CD4-positive, alpha-beta T cell (primary cell): Measurements from ENCODE around the gene ANXA9. TPM values are rescaled to one million over a fixed set of nuclear protein-coding genes. Genes with fewer than 3 reads are reported as not detected.

ENCODE experiments used
- ATAC-seq: fragments of 200-7000 bp; cut with Tn5 transposase; one replicate; pipeline ENCODE4 v1.10.0; 2022; ENCODE audit warnings: mild to moderate bottlenecking; ENCODE audit not compliant: poor library complexity
- CTCF ChIA-PET: fragments of 350-600 bp; sonication (Branson Sonifier 250); formaldehyde crosslinking; loops from one replicate; lab custom pipeline; 2021; ENCODE audit warnings: antibody characterized with exemption, inconsistent platforms; lab: Charles Lee
- POLR2A ChIA-PET: fragments of 350-600 bp; sonication (Branson Sonifier 250); formaldehyde crosslinking; loops from one replicate; lab custom pipeline; 2021; ENCODE audit warnings: antibody characterized with exemption, inconsistent platforms; lab: Charles Lee
- DNase-seq, 14 experiments: peaks; one replicate each; pipeline ENCODE4 v3.0.0-alpha.2; 2013 to 2020; ENCODE audit warnings: mixed read lengths in 2 of 14
- H3K27ac ChIP-seq, 2 donors: one replicate each; pipeline versions ENCODE4 v1.5.1 to v1.7.0; 2013; ENCODE audit warnings: low read length in 2 of 2, low read depth in 1 of 2, mild to moderate bottlenecking in 1 of 2
- H3K27me3 ChIP-seq, 2 experiments: 1 replicate in 1 of 2; 2 replicates in 1 of 2; pipeline versions ENCODE4 v1.6.1 to v1.7.0; 2013; ENCODE audit warnings: low read length in 2 of 2, control low read depth in 1 of 2, mild to moderate bottlenecking in 1 of 2, moderate library complexity in 1 of 2; ENCODE audit not compliant: insufficient read depth in 2 of 2, control insufficient read depth in 1 of 2
- H3K36me3 ChIP-seq: one replicate; pipeline ENCODE4 v1.6.1; 2013; ENCODE audit warnings: low read length, control low read depth; ENCODE audit not compliant: insufficient read depth
- H3K4me1 ChIP-seq: one replicate; pipeline ENCODE4 v1.6.1; 2013; ENCODE audit warnings: low read length, control low read depth; ENCODE audit not compliant: insufficient read depth
- H3K4me3 ChIP-seq: one replicate; pipeline ENCODE4 v1.5.1; 2013; ENCODE audit warnings: mild to moderate bottlenecking, low read length, moderate library complexity
- H3K9me3 ChIP-seq, 2 experiments: 1 replicate in 1 of 2; 2 replicates in 1 of 2; pipeline versions ENCODE4 v1.6.1 to v1.7.0; 2013; ENCODE audit warnings: low read length in 2 of 2, mild to moderate bottlenecking in 2 of 2, control low read depth in 1 of 2, moderate library complexity in 1 of 2; ENCODE audit not compliant: control insufficient read depth in 1 of 2, insufficient read depth in 1 of 2
- H3K27ac Mint-ChIP-seq: one replicate; pipeline ENCODE4 v1.8.0; 2020; ENCODE audit warnings: mixed read lengths
- H3K27me3 Mint-ChIP-seq: one replicate; pipeline ENCODE4 v1.8.0; 2021; ENCODE audit warnings: mixed read lengths
- H3K36me3 Mint-ChIP-seq: one replicate; pipeline ENCODE4 v1.8.0; 2021; ENCODE audit warnings: low read depth, mixed read lengths
- H3K4me1 Mint-ChIP-seq: one replicate; pipeline ENCODE4 v1.8.0; 2021; ENCODE audit warnings: low read depth, mixed read lengths
- H3K4me3 Mint-ChIP-seq: one replicate; pipeline ENCODE4 v1.8.0; 2020; ENCODE audit warnings: mild to moderate bottlenecking, mixed read lengths
- H3K9me3 Mint-ChIP-seq: one replicate; pipeline ENCODE4 v1.8.0; 2020; ENCODE audit warnings: mixed read lengths
- intact Hi-C, 2 experiments: fragments of 100-400 bp; cut with DNase I in 1 of 2; cut with micrococcal nuclease in 1 of 2; formaldehyde crosslinking; loops; one replicate each; pipeline versions ENCODE4 v1.15.1 to v1.9.0; 2023 to 2025; cut with DNase I, micrococcal nuclease
- total RNA-seq, 174 experiments: library from RNA in 2 of 174; stranded (reverse) in 2 of 174; gene quantifications; one replicate each; pipeline ENCODE4 v1.2.3 and lab custom pipeline; 2021 to 2026
- TF ChIP-seq, protein P1 (sequence below): fragments of 200-600 bp; IDR thresholded peaks from one replicate; pipeline ENCODE4 v1.8.0; 2022; ENCODE audit warnings: antibody characterized with exemption, mild to moderate bottlenecking

ANXA9 gene
- total RNA-seq, 2 experiments from 2014 or later = not detected

DNA sequence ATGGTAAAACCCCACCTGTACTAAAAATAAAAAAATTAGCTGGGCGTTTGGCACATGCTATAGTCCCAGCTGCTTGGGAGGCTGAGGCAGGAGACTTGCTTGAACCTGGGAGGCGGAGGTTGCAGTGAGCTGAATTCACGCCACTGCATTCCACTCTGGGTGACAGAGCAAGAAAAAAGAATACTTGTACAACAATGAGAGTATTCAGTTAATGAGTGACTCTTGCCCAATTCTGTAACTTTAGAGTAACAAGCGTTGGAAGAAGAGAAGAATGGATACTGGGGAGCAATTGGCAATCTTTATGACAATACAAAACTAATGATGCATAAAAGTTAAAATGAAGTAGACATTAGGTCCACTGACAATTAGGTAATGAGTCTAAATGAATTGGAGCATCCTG is 10.5 kb downstream of the ANXA9 start:
- no peaks in the 10 kb centered on the region for H3K9me3 Mint-ChIP-seq
- Histone ChIP-seq H3K27ac (no peak overlapping the region), H3K36me3 (peaks cover 11% of the 10 kb centered on the region), H3K9me3 (no peaks in the 10 kb centered on the region), H3K27me3 (no peaks in the 10 kb centered on the region), H3K4me1 (peaks cover 9% of the 10 kb centered on the region), H3K4me3 (no peak overlapping the region)
- H3K27ac Mint-ChIP-seq = no peak overlapping the region
- DNase-seq (no peak), ATAC-seq (no peak)
- CTCF ChIA-PET = no interaction called here
- H3K4me1 Mint-ChIP-seq = peaks cover 16% of the 10 kb centered on the region
- no peak overlapping the region for H3K4me3 Mint-ChIP-seq
- intact Hi-C loops = no loop called here
- peaks cover 20% of the 10 kb centered on the region for H3K36me3 Mint-ChIP-seq
- TF ChIP-seq, protein P1, sequence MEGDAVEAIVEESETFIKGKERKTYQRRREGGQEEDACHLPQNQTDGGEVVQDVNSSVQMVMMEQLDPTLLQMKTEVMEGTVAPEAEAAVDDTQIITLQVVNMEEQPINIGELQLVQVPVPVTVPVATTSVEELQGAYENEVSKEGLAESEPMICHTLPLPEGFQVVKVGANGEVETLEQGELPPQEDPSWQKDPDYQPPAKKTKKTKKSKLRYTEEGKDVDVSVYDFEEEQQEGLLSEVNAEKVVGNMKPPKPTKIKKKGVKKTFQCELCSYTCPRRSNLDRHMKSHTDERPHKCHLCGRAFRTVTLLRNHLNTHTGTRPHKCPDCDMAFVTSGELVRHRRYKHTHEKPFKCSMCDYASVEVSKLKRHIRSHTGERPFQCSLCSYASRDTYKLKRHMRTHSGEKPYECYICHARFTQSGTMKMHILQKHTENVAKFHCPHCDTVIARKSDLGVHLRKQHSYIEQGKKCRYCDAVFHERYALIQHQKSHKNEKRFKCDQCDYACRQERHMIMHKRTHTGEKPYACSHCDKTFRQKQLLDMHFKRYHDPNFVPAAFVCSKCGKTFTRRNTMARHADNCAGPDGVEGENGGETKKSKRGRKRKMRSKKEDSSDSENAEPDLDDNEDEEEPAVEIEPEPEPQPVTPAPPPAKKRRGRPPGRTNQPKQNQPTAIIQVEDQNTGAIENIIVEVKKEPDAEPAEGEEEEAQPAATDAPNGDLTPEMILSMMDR = no peak
- H3K27me3 Mint-ChIP-seq = no peaks in the 10 kb centered on the region
- POLR2A ChIA-PET = interaction anchor here (0.9 kb wide), 1 partner anchor 23 kb away, joined by 3 read pairs; no protein-coding TSS in a partner anchor

DNA sequence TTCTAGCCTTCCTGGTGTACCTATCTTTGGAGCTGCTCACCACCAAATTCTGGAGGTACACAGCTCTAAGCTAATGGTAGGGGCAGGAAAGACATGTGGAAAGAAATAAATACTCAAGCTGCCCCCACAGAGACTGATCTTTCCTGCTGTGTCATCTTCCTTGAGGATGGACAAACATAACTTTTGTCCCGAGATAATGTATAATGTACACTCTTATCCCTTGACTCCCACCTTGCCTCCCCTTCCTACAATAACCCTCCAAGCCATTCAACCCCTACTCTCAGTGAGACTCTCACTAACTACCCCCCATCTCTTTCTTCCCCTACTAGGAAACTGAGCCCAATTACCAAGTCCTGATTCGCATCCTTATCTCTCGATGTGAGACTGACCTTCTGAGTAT is 12.2 kb downstream of the ANXA9 start:
- Mint-ChIP-seq H3K4me1 (peaks cover 6% of the 10 kb centered on the region), H3K9me3 (no peaks in the 10 kb centered on the region), H3K27me3 (no peaks in the 10 kb centered on the region), H3K36me3 (peaks cover 36% of the 10 kb centered on the region), H3K4me3 (no peak overlapping the region), H3K27ac (no peak overlapping the region)
- DNase-seq = no peak
- ATAC-seq = no peak
- Histone ChIP-seq H3K4me3 (no peak overlapping the region), H3K27ac (no peak overlapping the region), H3K9me3 (no peaks in the 10 kb centered on the region), H3K27me3 (no peaks in the 10 kb centered on the region), H3K36me3 (peaks cover 26% of the 10 kb centered on the region), H3K4me1 (peaks cover 10% of the 10 kb centered on the region)
- ChIA-PET CTCF (interaction anchor here (2.9 kb wide), 1 partner anchor 12 kb away, joined by 29 read pairs; the partner anchor contains the start of gene MINDY1), POLR2A (no interaction called here)
- TF ChIP-seq, protein P1 = no peak
- intact Hi-C loops = no loop called here

DNA sequence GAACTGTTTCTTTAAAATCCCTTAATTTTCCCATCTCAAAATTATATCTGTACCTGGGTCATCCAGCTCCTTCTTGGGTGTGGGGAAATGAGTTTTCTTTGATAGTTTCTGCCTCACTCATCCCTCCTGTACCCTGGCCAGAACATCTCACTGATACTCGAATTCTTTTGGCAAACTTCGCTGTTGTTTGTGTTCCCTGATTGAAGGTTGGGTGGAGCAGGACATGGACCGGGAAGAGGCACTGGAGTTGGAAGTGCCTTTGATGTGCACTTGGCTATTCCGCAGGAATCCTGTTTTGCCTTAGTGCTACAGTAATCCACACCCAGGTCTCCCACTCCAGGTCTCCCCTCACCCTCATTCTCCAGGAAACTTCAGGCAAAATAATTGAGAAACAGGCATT is 13.4 kb downstream of the ANXA9 start:
- Histone ChIP-seq H3K4me3 (no peak overlapping the region), H3K9me3 (no peaks in the 10 kb centered on the region), H3K36me3 (peaks cover 38% of the 10 kb centered on the region), H3K27ac (peak overlapping the region in 1 of 2 donors; percentile 26), H3K4me1 (peaks cover 22% of the 10 kb centered on the region), H3K27me3 (no peaks in the 10 kb centered on the region)
- H3K9me3 Mint-ChIP-seq = no peaks in the 10 kb centered on the region
- intact Hi-C loops = loop anchor here in 1 of 2 experiments (5.0 kb wide), 2 partner anchors 433 to 533 kb away; no protein-coding TSS in a partner anchor
- POLR2A ChIA-PET = interaction anchor here (0.8 to 1.3 kb wide), 3 partner anchors 9 to 435 kb away, joined by 3 to 4 read pairs (median 4); partner anchors contain the start of gene ENSA
- CTCF ChIA-PET = interaction anchor here (0.5 to 2.9 kb wide), 8 partner anchors 10 to 123 kb away, joined by 3 to 29 read pairs (median 6); partner anchors contain the start of gene MINDY1
- H3K4me1 Mint-ChIP-seq = peaks cover 11% of the 10 kb centered on the region
- H3K4me3 Mint-ChIP-seq = no peak overlapping the region
- peak overlapping the region; percentile 65 for H3K27ac Mint-ChIP-seq
- H3K36me3 Mint-ChIP-seq = peaks cover 46% of the 10 kb centered on the region
- ATAC-seq = no peak
- TF ChIP-seq, protein P1 = no peak
- no peaks in the 10 kb centered on the region for H3K27me3 Mint-ChIP-seq
- DNase-seq = no peak
